ENCODE data around the gene LRRC63. TPM values are rescaled to one million over a fixed set of nuclear protein-coding genes. Genes with fewer than 3 reads are reported as not detected.

Gene LRRC63
- total RNA-seq, 1 donor from 2014 or later, result 0.49 TPM

GRCh38 chr13:46166947-46167610, 44.6 kb upstream of the LRRC63 start:
- no peak for DNase-seq (ENCODE audit: extremely low spot score in 2 of 2)
- Histone ChIP-seq H3K4me1 (peaks cover 11% of the 10 kb centered on the region), H3K27me3 (no peaks in the 10 kb centered on the region), H3K36me3 (no peaks in the 10 kb centered on the region), H3K9me3 (no peaks in the 10 kb centered on the region), H3K4me3 (no peak overlapping the region), H3K27ac (no peak overlapping the region)
- intact Hi-C loops (cut with DNase I), result no loop called here
- TF ChIP-seq POLR2A (IDR thresholded peaks at IDR 0.05), result no peak
- TF ChIP-seq, protein P1, sequence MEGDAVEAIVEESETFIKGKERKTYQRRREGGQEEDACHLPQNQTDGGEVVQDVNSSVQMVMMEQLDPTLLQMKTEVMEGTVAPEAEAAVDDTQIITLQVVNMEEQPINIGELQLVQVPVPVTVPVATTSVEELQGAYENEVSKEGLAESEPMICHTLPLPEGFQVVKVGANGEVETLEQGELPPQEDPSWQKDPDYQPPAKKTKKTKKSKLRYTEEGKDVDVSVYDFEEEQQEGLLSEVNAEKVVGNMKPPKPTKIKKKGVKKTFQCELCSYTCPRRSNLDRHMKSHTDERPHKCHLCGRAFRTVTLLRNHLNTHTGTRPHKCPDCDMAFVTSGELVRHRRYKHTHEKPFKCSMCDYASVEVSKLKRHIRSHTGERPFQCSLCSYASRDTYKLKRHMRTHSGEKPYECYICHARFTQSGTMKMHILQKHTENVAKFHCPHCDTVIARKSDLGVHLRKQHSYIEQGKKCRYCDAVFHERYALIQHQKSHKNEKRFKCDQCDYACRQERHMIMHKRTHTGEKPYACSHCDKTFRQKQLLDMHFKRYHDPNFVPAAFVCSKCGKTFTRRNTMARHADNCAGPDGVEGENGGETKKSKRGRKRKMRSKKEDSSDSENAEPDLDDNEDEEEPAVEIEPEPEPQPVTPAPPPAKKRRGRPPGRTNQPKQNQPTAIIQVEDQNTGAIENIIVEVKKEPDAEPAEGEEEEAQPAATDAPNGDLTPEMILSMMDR (IDR thresholded peaks at IDR 0.05), result no peak
- no peak for TF ChIP-seq POLR2AphosphoS5 (IDR thresholded peaks at IDR 0.05; ENCODE audit: insufficient read depth in 1 of 2, low read depth in 1 of 2)

GRCh38 chr13:46168341-46168740, 43.4 kb upstream of the LRRC63 start:
- intact Hi-C loops (cut with DNase I), result no loop called here
- H3K36me3 ChIP-seq, result no peaks in the 10 kb centered on the region
- TF ChIP-seq POLR2A (IDR thresholded peaks at IDR 0.05) (no peak), POLR2AphosphoS5 (IDR thresholded peaks at IDR 0.05; ENCODE audit: insufficient read depth in 1 of 2, low read depth in 1 of 2) (peak; percentile 35 to 49)
- TF ChIP-seq, protein P1 (IDR thresholded peaks at IDR 0.05), result no peak
- no peak overlapping the region for H3K27ac ChIP-seq
- no peaks in the 10 kb centered on the region for H3K9me3 ChIP-seq
- H3K4me3 ChIP-seq, result peak overlapping the region in 1 of 2 donors; percentile 27
- no peak for DNase-seq (ENCODE audit: extremely low spot score in 2 of 2)
- H3K27me3 ChIP-seq, result no peaks in the 10 kb centered on the region
- peaks cover 11% of the 10 kb centered on the region for H3K4me1 ChIP-seq

DNA sequence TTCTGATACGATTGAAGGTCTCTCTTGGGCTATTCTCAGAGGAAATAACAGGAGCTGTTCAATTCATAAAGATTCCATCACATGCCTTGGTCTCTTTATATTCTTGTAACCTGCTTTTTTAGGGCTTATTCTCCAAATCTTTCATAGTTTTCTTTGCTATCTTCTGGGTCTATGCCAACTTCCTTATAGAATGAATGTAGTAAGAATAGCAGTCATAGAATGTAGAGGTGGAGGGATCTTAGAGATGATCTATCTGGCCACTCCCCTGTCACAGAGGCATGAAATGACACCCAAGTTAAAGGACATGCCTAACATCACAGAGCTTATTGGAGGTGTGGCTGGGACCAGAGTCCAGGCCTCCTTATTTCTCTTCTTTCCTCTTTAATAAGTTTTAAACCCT, 42.9 kb upstream of the LRRC63 start:
- intact Hi-C loops (cut with DNase I), result no loop called here
- no peak overlapping the region for H3K27ac ChIP-seq
- no peaks in the 10 kb centered on the region for H3K27me3 ChIP-seq
- no peak for DNase-seq (ENCODE audit: extremely low spot score in 2 of 2)
- peaks cover 11% of the 10 kb centered on the region for H3K4me1 ChIP-seq
- peak overlapping the region in 1 of 2 donors; percentile 27 for H3K4me3 ChIP-seq
- H3K36me3 ChIP-seq, result no peaks in the 10 kb centered on the region
- H3K9me3 ChIP-seq, result no peaks in the 10 kb centered on the region
- no peak for TF ChIP-seq POLR2A (IDR thresholded peaks at IDR 0.05)
- TF ChIP-seq, protein P1 (IDR thresholded peaks at IDR 0.05), result no peak
- TF ChIP-seq POLR2AphosphoS5 (IDR thresholded peaks at IDR 0.05; ENCODE audit: insufficient read depth in 1 of 2, low read depth in 1 of 2), result no peak

DNA sequence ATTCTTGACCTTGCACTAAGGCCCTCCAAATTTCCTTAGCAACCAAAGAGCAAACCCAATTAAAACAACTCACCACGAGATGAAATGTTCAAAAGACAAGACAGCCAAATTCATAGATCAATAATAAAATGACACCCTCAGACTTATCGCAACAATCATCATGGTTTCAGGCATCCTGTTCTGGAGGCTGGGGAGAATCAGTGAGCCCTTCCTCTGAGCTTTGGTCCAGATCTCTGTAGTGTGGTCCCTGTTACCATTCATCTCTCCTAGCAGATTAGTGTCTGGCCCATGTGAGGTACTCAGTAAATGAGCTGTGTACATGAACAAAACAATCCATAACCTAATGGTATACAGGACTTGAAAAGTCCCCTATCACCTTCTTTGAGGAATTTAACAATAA, 42.0 kb upstream of the LRRC63 start:
- Histone ChIP-seq H3K9me3 (no peaks in the 10 kb centered on the region), H3K36me3 (no peaks in the 10 kb centered on the region), H3K27me3 (no peaks in the 10 kb centered on the region), H3K4me1 (peaks cover 11% of the 10 kb centered on the region), H3K27ac (no peak overlapping the region), H3K4me3 (no peak overlapping the region)
- TF ChIP-seq, protein P1 (IDR thresholded peaks at IDR 0.05), result no peak
- TF ChIP-seq POLR2AphosphoS5 (IDR thresholded peaks at IDR 0.05; ENCODE audit: insufficient read depth in 1 of 2, low read depth in 1 of 2) (no peak), POLR2A (IDR thresholded peaks at IDR 0.05) (no peak)
- DNase-seq (ENCODE audit: extremely low spot score in 2 of 2), result no peak
- intact Hi-C loops (cut with DNase I), result no loop called here

DNA sequence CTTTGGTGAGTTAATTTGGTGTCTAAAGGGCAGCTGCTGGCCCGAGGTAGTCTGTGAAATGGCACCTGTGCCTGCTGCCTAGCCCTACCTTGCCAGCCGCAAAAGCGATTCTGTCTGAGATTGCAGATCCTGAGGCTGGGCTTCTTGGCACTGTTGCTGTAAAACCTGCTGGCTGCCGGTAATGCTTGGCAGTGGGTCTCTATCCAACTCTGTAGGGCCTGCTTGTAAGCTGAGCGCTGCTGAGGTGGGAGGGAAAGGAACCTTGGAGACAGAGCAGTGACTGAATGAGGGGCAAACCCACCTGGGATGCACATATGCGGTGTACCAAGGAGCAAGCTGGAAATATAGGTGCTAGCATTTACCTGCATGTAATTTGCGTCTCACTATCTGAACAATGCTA, 41.5 kb upstream of the LRRC63 start:
- Histone ChIP-seq H3K27ac (no peak overlapping the region), H3K27me3 (no peaks in the 10 kb centered on the region), H3K4me3 (no peak overlapping the region), H3K36me3 (no peaks in the 10 kb centered on the region), H3K9me3 (no peaks in the 10 kb centered on the region), H3K4me1 (peaks cover 11% of the 10 kb centered on the region)
- TF ChIP-seq, protein P1 (IDR thresholded peaks at IDR 0.05), result no peak
- TF ChIP-seq POLR2AphosphoS5 (IDR thresholded peaks at IDR 0.05; ENCODE audit: insufficient read depth in 1 of 2, low read depth in 1 of 2), result no peak
- no peak for TF ChIP-seq POLR2A (IDR thresholded peaks at IDR 0.05)
- intact Hi-C loops (cut with DNase I), result no loop called here
- DNase-seq (ENCODE audit: extremely low spot score in 2 of 2), result no peak
